Mesenchymal stem cell (in vitro differentiated cells and primary cell): ENCODE results near the gene TMEM94.
"Not testable (repeated sequence)": the region's sequence is repeated elsewhere in the genome, so short reads cannot be mapped to it uniquely, and the experiment has no call there.

Experiments used
- DNase-seq: peaks from one replicate; pipeline ENCODE4 v3.0.0-alpha.2; 2013
- H2AFZ ChIP-seq: one replicate; pipeline ENCODE4 v1.6.1; 2013; ENCODE audit warnings: low read depth, mild to moderate bottlenecking, control low read depth, inconsistent platforms, low read length, moderate library complexity
- H2AK5ac ChIP-seq: 2 replicates; pipeline ENCODE4 v1.6.1; 2013; ENCODE audit warnings: low read length, moderate library complexity, mild to moderate bottlenecking, inconsistent platforms; ENCODE audit not compliant: severe bottlenecking
- H2BK120ac ChIP-seq: one replicate; pipeline ENCODE4 v1.6.1; 2013; ENCODE audit warnings: low read depth, mild to moderate bottlenecking, inconsistent platforms, low read length, moderate library complexity
- H2BK12ac ChIP-seq, 2 experiments: one replicate each; pipeline ENCODE4 v1.6.1; 2013; ENCODE audit warnings: inconsistent platforms in 2 of 2, low read length in 2 of 2, mild to moderate bottlenecking in 2 of 2, moderate library complexity in 2 of 2, control low read depth in 1 of 2
- H2BK15ac ChIP-seq: one replicate; pipeline ENCODE4 v1.6.1; 2013; ENCODE audit warnings: mild to moderate bottlenecking, low read depth, inconsistent platforms; ENCODE audit not compliant: poor library complexity, severe bottlenecking
- H2BK5ac ChIP-seq: 2 replicates; pipeline ENCODE4 v1.6.1; 2013; ENCODE audit warnings: low read depth, mild to moderate bottlenecking, low read length, control low read depth, inconsistent platforms; ENCODE audit not compliant: poor library complexity, severe bottlenecking
- H3K14ac ChIP-seq, 2 experiments: one replicate each; pipeline ENCODE4 v1.6.1; 2013; ENCODE audit warnings: inconsistent platforms in 2 of 2, low read length in 2 of 2, control low read depth in 1 of 2, mild to moderate bottlenecking in 1 of 2, moderate library complexity in 1 of 2
- H3K18ac ChIP-seq, 2 experiments: one replicate each; pipeline ENCODE4 v1.6.1; 2013; ENCODE audit warnings: inconsistent platforms in 2 of 2, low read length in 2 of 2, control low read depth in 1 of 2, low read depth in 1 of 2, mild to moderate bottlenecking in 1 of 2
- H3K23ac ChIP-seq, 2 experiments: one replicate each; pipeline ENCODE4 v1.6.1; 2013; ENCODE audit warnings: inconsistent platforms in 2 of 2, low read length in 2 of 2, mild to moderate bottlenecking in 2 of 2, moderate library complexity in 2 of 2, control low read depth in 1 of 2
- H3K27ac ChIP-seq: 2 replicates; pipeline ENCODE4 v1.5.1; 2013; ENCODE audit warnings: mild to moderate bottlenecking, moderate library complexity, low read length, control low read depth, inconsistent platforms; ENCODE audit not compliant: poor library complexity, severe bottlenecking
- H3K27me3 ChIP-seq, 2 experiments: 2 replicates each; pipeline versions ENCODE4 v1.6.1 to v1.7.0; 2013; ENCODE audit warnings: low read length in 2 of 2, mild to moderate bottlenecking in 2 of 2, moderate library complexity in 2 of 2, control low read depth in 1 of 2, inconsistent platforms in 1 of 2; ENCODE audit not compliant: control insufficient read depth in 1 of 2, insufficient read depth in 1 of 2
- H3K36me3 ChIP-seq, 2 experiments: 2 replicates each; pipeline versions ENCODE4 v1.6.1 to v1.7.0; 2013; ENCODE audit warnings: low read length in 2 of 2, control low read depth in 1 of 2, inconsistent platforms in 1 of 2, low read depth in 1 of 2, mild to moderate bottlenecking in 1 of 2; ENCODE audit not compliant: insufficient read depth in 2 of 2, control insufficient read depth in 1 of 2
- H3K4ac ChIP-seq, 2 experiments: one replicate each; pipeline ENCODE4 v1.6.1; 2013; ENCODE audit warnings: inconsistent platforms in 2 of 2, low read length in 2 of 2, mild to moderate bottlenecking in 2 of 2, moderate library complexity in 2 of 2, control low read depth in 1 of 2, low read depth in 1 of 2
- H3K4me1 ChIP-seq: 2 replicates; pipeline ENCODE4 v1.6.1; 2013; ENCODE audit warnings: low read depth, low read length, control low read depth; ENCODE audit not compliant: control insufficient read depth, insufficient read depth
- H3K4me2 ChIP-seq: 2 replicates; pipeline ENCODE4 v1.6.1; 2013; ENCODE audit warnings: low read length, mild to moderate bottlenecking, inconsistent platforms; ENCODE audit not compliant: poor library complexity, severe bottlenecking
- H3K4me3 ChIP-seq, 2 experiments: 2 replicates each; pipeline versions ENCODE4 v1.5.1 to v1.7.0; 2013; ENCODE audit warnings: low read length in 2 of 2, mild to moderate bottlenecking in 2 of 2, control low read depth in 1 of 2, low read depth in 1 of 2; ENCODE audit not compliant: insufficient read depth in 1 of 2
- H3K79me1 ChIP-seq: replicated peaks from 2 replicates; pipeline ENCODE4 v1.6.1; 2013; ENCODE audit warnings: mild to moderate bottlenecking, control low read depth, low read length, inconsistent platforms; ENCODE audit not compliant: poor library complexity, severe bottlenecking
- H3K9ac ChIP-seq: 2 replicates; pipeline ENCODE4 v1.7.0; 2013; ENCODE audit warnings: mild to moderate bottlenecking, low read length, moderate library complexity
- H3K9me3 ChIP-seq: 2 replicates; pipeline ENCODE4 v1.7.0; 2013; ENCODE audit warnings: mild to moderate bottlenecking, low read length; ENCODE audit not compliant: control insufficient read depth
- H4K8ac ChIP-seq: one replicate; pipeline ENCODE4 v1.6.1; 2013; ENCODE audit warnings: inconsistent platforms, mild to moderate bottlenecking, low read length, moderate library complexity
- H4K91ac ChIP-seq: one replicate; pipeline ENCODE4 v1.6.1; 2013; ENCODE audit warnings: mild to moderate bottlenecking, low read length, inconsistent platforms
- WGBS: methylation state at CpG from one replicate; pipeline ENCODE4 v1.1.7; 2013; ENCODE audit warnings: mixed read lengths; 5-methylcytosine and 5-hydroxymethylcytosine counted together

TMEM94 gene

GRCh38 chr17:75476752-75477489, 20.5 kb downstream of the TMEM94 start:
- Histone ChIP-seq H3K9me3 (no peaks in the 10 kb centered on the region), H2BK120ac (no peak overlapping the region), H4K8ac (peak overlapping the region; percentile 33), H3K4me3 (no peak overlapping the region), H2AK5ac (no peak overlapping the region), H2BK15ac (peak overlapping the region; percentile 14), H3K79me1 (peaks cover 43% of the 10 kb centered on the region), H4K91ac (peak overlapping the region; percentile 58), H3K4me2 (no peak overlapping the region), H2BK12ac (no peak overlapping the region), H3K27me3 (no peaks in the 10 kb centered on the region), H2BK5ac (no peak overlapping the region), H2AFZ (no peak overlapping the region), H3K36me3 (peaks cover 17 to 49% of the 10 kb centered on the region in 2 experiments), H3K23ac (no peak overlapping the region), H3K9ac (no peak overlapping the region), H3K18ac (no peak overlapping the region), H3K4ac (no peak overlapping the region), H3K27ac (no peak overlapping the region), H3K4me1 (peaks cover 26% of the 10 kb centered on the region), H3K14ac (no peak overlapping the region)
- WGBS, result 84% methylated on average over 11 of the region's 11 CpGs
- DNase-seq, result no peak

- not testable (repeated sequence) for DNase-seq, H3K4me3 ChIP-seq, H2AFZ ChIP-seq, H3K9ac ChIP-seq, H4K91ac ChIP-seq, H2BK120ac ChIP-seq, H3K18ac ChIP-seq, H4K8ac ChIP-seq, H3K4ac ChIP-seq, H3K9me3 ChIP-seq, H2BK12ac ChIP-seq, H3K14ac ChIP-seq, H2BK15ac ChIP-seq, H3K27me3 ChIP-seq, H3K27ac ChIP-seq, H3K23ac ChIP-seq, H3K4me2 ChIP-seq, H2AK5ac ChIP-seq, H2BK5ac ChIP-seq
- Histone ChIP-seq H3K79me1 (peaks cover 42% of the 10 kb centered on the region), H3K36me3 (peaks cover 12 to 45% of the 10 kb centered on the region in 2 experiments), H3K4me1 (peaks cover 26% of the 10 kb centered on the region)
- WGBS, result 97% methylated on average over 11 of the region's 11 CpGs
Observed at GRCh38 chr17:75477490-75477862, 21.0 kb downstream of the TMEM94 start.

- 62% methylated on average over 7 of the region's 7 CpGs for WGBS
- Histone ChIP-seq H2BK15ac (no peak overlapping the region), H3K9ac (no peak overlapping the region), H3K23ac (peak overlapping the region in 1 of 2 experiments; percentile 70), H3K9me3 (no peaks in the 10 kb centered on the region), H3K18ac (no peak overlapping the region), H2AK5ac (no peak overlapping the region), H2BK12ac (no peak overlapping the region), H3K4me1 (peaks cover 26% of the 10 kb centered on the region), H3K14ac (no peak overlapping the region), H2BK5ac (no peak overlapping the region), H3K79me1 (peaks cover 45% of the 10 kb centered on the region), H3K4me3 (no peak overlapping the region), H3K27ac (no peak overlapping the region), H3K36me3 (peaks cover 1 to 45% of the 10 kb centered on the region in 2 experiments), H4K8ac (peak overlapping the region; percentile 36), H3K4ac (no peak overlapping the region), H2BK120ac (no peak overlapping the region), H4K91ac (no peak overlapping the region), H2AFZ (no peak overlapping the region), H3K4me2 (no peak overlapping the region), H3K27me3 (no peaks in the 10 kb centered on the region)
- DNase-seq, result no peak
Observed at GRCh38 chr17:75478508-75478907, 22.1 kb downstream of the TMEM94 start.

GRCh38 chr17:75480281-75480680, 23.8 kb downstream of the TMEM94 start:
- no peak overlapping the region for H2BK120ac ChIP-seq
- no peak overlapping the region for H3K4me3 ChIP-seq
- no peak overlapping the region for H2AK5ac ChIP-seq
- no peaks in the 10 kb centered on the region for H3K9me3 ChIP-seq
- peaks cover 20% of the 10 kb centered on the region for H3K4me1 ChIP-seq
- no peak overlapping the region for H3K14ac ChIP-seq
- no peak overlapping the region for H2BK5ac ChIP-seq
- no peak overlapping the region for H3K18ac ChIP-seq
- no peak overlapping the region for H4K8ac ChIP-seq
- H3K23ac ChIP-seq, result peak overlapping the region in 1 of 2 experiments; percentile 11
- peaks cover 53% of the 10 kb centered on the region for H3K79me1 ChIP-seq
- H3K4me2 ChIP-seq, result no peak overlapping the region
- H2AFZ ChIP-seq, result no peak overlapping the region
- 94% methylated on average over 5 of the region's 6 CpGs for WGBS
- no peak overlapping the region for H3K4ac ChIP-seq
- no peak overlapping the region for H3K9ac ChIP-seq
- no peak overlapping the region for H2BK15ac ChIP-seq
- DNase-seq, result no peak
- no peak overlapping the region for H2BK12ac ChIP-seq
- H3K36me3 ChIP-seq, result peaks cover 0 to 39% of the 10 kb centered on the region in 2 experiments
- H4K91ac ChIP-seq, result no peak overlapping the region
- H3K27ac ChIP-seq, result no peak overlapping the region
- H3K27me3 ChIP-seq, result no peaks in the 10 kb centered on the region
